ENCODE measurements around the gene SYT2.
"Not testable (repeated sequence)": the region's sequence is repeated elsewhere in the genome, so short reads cannot be mapped to it uniquely, and the experiment has no call there.

Gene SYT2

DNA sequence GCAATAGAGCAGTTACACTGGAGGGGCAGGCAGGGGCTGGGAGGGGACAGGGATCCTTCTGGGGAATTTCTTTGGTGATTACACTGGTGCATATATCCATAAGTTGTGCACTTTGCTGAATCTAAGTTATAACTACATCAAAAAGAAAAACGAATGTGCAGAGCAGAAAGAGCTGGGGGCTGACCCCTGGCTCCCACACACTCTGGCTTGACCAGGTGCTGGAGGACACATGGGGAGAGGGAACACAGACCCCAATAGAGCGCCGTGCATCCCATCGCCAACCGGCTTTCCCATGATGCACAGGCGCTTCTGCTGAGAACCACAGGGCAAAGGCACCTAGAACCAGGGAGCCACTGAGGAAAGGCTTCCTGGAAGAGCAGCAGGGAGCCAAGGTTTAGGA lies 80.2 kb downstream of the SYT2 start:
- H3K9me3 Mint-ChIP-seq (ENCODE audit: low read depth); H3K27ac Mint-ChIP-seq; H3K4me3 Mint-ChIP-seq; H3K36me3 Mint-ChIP-seq: not testable (repeated sequence)
- Mint-ChIP-seq H3K27me3 (peaks cover 18% of the 10 kb centered on the region), H3K4me1 (ENCODE audit: low read depth) (peaks cover 34% of the 10 kb centered on the region)

DNA sequence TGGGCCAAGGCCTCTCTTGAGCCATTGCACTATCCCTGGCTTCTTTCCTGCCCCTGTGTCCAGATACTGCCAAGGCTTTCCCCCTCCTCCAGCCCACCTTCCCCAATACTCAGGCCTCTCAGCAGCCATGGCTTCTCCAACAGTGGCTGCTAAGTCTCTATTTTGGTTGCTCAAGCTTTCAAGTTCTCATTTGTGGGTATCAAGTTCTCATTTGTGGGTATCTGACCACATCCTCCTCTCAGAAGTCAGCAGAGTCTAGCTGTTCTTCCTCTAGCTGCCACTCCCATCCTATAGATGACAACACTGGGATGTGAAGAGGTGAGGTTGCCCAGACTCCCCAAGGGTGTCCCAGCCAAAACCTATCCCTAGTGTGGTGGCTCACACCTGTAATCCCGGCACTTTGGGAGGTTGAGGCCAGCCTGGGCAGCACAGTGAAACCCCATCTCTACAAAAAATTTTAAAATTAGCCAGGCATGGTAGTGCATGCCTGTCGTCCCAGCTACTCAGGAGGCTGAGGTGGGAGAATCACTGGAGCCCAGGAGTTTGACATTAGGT lies 80.9 kb downstream of the SYT2 start:
- H3K9me3 Mint-ChIP-seq (ENCODE audit: low read depth); H3K36me3 Mint-ChIP-seq: not testable (repeated sequence)
- H3K4me3 Mint-ChIP-seq = peak overlapping the region; percentile 61
- peaks cover 34% of the 10 kb centered on the region for H3K4me1 Mint-ChIP-seq (ENCODE audit: low read depth)
- H3K27me3 Mint-ChIP-seq = peaks cover 15% of the 10 kb centered on the region
- peak overlapping the region; percentile 59 for H3K27ac Mint-ChIP-seq

DNA sequence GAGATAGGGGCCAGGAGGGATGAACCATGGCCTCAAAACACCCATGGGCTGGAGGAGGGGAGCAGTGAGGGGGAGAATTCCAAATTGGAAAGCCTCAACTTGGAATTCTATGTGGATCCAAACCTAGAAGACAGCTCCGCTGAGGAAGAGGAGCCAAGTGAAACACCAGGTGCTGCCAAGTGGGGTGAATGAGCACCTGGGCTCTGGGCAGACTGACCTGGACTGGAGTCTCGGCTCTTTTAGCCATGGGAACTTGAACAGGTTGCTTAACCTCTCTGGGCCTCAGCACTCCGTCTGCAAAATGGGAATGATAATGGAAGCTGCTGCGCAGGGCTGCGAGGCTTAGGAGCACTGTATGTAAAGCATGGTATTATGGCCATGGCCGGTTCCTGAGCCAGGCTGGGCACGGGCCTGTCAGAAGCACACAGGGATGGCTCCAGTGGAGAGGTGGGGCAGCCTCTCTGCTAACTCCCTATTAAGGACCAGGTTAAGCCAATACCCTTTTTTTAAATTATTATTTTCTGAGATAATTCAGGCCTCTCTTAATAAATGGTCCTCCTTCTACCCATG lies 81.5 kb downstream of the SYT2 start:
- Mint-ChIP-seq H3K9me3 (ENCODE audit: low read depth) (no peaks in the 10 kb centered on the region), H3K27ac (peak overlapping the region; percentile 59), H3K27me3 (peaks cover 13% of the 10 kb centered on the region), H3K4me3 (peak overlapping the region; percentile 61), H3K36me3 (no peaks in the 10 kb centered on the region), H3K4me1 (ENCODE audit: low read depth) (peaks cover 34% of the 10 kb centered on the region)

DNA sequence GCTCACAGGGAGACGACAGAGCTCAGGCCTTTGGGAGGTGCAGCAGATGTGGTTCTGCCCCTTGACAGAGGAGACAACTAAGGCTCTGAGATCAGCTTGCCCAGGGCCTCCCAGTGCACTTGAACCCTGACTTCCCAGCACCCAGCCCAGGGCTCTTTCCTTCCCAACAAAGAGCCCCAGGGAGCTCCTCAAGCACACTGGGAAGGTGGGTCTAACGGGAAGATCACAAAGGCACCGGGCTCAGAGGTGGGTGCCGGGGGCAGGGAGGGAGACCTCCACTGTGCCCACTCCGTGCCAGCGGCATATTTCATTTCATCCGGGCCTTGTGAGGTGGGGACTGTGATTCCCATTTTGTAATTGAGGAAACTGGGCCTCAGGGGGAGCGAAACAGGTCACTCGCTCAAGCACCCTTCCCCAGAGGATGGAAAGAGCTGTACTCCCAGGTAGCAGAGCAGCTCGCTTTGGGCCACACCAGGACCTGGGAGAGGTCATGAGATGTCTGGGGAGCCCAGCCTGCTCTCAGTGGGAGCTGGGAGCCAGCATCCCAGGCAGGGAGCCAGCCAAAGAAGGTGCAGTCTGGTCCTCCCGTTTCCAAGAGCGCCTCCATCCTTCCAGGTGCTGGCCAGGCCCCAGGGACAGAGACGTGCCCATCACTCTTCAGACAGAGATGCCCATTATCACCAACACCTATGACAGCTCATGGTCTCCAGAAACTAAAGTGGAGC lies 82.3 kb downstream of the SYT2 start:
- no peak overlapping the region for H3K27ac Mint-ChIP-seq
- no peak overlapping the region for H3K4me3 Mint-ChIP-seq
- no peaks in the 10 kb centered on the region for H3K36me3 Mint-ChIP-seq
- H3K4me1 Mint-ChIP-seq (ENCODE audit: low read depth) = peaks cover 34% of the 10 kb centered on the region
- peaks cover 11% of the 10 kb centered on the region for H3K27me3 Mint-ChIP-seq
- no peaks in the 10 kb centered on the region for H3K9me3 Mint-ChIP-seq (ENCODE audit: low read depth)

DNA sequence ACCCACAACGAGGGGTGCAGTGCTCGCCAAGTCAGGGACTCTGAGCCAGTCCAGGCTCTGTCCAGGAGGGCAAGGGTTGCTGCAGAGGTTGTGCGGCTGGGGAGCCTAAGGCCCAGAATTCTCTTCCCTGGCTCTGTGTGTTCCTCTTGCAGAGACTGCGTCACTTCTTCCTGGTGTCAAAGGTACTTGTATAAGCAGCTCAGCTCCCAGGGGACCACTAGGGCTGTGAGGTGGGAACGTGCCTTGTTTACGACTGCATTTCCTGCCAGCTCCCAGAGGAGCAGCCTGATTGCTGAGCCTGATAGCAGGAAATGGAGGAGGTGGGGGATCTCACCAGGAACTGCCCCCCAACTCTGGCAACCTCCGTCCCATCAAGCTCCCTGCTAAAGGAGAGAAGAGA lies 83.2 kb downstream of the SYT2 start:
- H3K4me1 Mint-ChIP-seq (ENCODE audit: low read depth) = peaks cover 34% of the 10 kb centered on the region
- not testable (repeated sequence) for H3K27ac Mint-ChIP-seq; H3K4me3 Mint-ChIP-seq; H3K27me3 Mint-ChIP-seq; H3K9me3 Mint-ChIP-seq (ENCODE audit: low read depth); H3K36me3 Mint-ChIP-seq

DNA sequence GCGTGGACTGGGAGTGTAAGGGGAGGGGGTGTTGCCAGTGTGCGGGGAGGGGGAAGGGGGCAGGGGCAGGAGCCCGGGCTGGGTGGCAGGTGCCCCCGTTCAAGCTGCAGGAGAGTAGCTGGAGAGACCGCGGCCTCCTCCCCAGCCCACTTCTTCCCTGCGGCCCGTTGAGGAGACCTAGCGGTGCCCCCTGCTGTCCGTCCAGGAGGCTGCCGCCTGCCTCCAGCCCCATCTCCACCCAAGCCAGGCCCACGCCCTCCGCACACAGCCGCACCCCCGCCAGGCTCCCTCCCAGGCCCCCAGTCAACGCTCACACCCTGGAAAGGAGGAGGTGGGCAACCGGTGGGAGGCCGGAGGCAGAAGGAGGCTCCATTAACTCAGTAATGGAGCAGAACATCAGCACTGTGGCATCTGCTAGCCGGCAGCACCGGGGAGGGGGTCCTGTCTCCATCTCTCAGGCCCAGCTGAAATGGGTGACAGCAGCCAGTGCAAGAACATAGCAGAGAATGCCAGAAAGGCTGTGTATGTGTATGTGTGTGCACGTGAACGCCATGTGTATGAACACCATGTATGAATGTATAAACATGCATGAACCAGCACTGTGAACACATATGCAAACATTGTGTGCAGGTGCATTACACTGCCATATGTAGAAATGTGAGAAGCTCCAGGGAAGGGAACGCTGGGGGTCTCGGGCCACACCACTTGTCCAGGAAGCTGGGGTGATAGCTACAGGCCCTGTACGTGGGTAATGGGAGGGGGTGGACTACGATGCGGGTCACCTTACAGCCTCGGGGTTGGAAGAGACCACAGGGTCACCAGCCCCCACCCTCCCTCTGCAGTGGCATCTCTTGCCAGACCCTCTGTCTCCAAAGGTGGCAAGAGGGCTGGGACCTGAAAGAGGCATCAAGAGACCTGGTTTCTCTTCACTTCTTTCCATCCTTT lies 84.6 kb downstream of the SYT2 start:
- peaks cover 9% of the 10 kb centered on the region for H3K27me3 Mint-ChIP-seq
- H3K4me1 Mint-ChIP-seq (ENCODE audit: low read depth) = peaks cover 31% of the 10 kb centered on the region
- no peak overlapping the region for H3K27ac Mint-ChIP-seq
- no peaks in the 10 kb centered on the region for H3K36me3 Mint-ChIP-seq
- no peaks in the 10 kb centered on the region for H3K9me3 Mint-ChIP-seq (ENCODE audit: low read depth)
- no peak overlapping the region for H3K4me3 Mint-ChIP-seq

DNA sequence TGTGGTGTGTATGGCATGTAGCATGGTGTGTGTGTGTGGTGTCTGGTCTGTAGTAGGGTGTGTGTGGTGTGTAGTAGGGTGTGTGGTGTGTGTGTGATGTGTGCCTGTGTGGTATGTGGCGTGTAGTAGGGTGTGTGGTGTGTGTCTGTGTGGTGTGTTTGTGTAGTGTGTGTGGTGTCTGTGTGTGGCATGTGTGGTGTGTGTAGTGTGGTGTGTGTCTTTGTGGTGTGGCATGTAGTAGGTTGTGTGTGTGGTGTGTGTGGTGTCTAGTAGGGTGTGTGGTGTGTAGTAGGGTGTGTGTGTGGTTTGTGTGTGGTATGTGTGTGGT lies 85.5 kb downstream of the SYT2 start:
- H3K9me3 Mint-ChIP-seq (ENCODE audit: low read depth) = no peaks in the 10 kb centered on the region
- peaks cover 7% of the 10 kb centered on the region for H3K27me3 Mint-ChIP-seq
- H3K4me1 Mint-ChIP-seq (ENCODE audit: low read depth) = peaks cover 25% of the 10 kb centered on the region
- no peak overlapping the region for H3K27ac Mint-ChIP-seq
- no peaks in the 10 kb centered on the region for H3K36me3 Mint-ChIP-seq
- H3K4me3 Mint-ChIP-seq = no peak overlapping the region

DNA sequence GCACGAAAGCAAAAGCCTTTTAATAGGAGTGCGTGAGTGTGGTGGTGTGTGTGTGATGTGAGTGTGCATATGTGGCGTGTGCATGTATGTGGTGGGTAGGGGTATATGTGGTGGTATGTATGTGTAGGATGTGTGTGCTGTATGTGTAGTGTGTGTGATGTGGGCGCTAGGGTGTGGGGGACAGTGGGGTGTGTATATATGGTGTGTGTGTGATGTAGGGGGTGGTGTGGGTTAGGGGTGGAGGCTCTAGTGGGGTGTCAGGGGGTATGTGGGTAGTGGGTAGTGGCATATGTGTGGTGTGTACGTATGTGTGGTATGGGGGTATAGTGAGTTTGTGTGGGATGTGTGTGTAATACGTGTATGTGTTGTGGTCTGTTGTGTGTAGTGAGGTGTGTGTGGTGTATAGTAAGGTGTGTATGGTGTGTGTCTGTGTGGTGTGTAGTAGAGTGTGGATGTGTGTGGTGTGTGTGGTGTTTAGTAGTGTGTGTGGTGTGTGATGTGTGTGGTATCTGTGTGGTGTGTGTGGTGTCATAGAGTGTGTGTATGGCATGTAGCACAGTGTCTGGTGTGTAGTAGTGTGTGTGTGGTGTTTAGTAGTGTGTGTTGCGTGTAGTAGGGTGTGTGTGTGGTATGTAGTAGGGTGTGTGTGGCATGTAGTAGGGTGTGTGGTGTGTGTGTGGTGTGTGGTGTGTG lies 86.0 kb downstream of the SYT2 start:
- H3K4me1 Mint-ChIP-seq (ENCODE audit: low read depth) = peaks cover 21% of the 10 kb centered on the region
- H3K4me3 Mint-ChIP-seq = no peak overlapping the region
- no peaks in the 10 kb centered on the region for H3K9me3 Mint-ChIP-seq (ENCODE audit: low read depth)
- H3K36me3 Mint-ChIP-seq = no peaks in the 10 kb centered on the region
- peaks cover 10% of the 10 kb centered on the region for H3K27me3 Mint-ChIP-seq
- no peak overlapping the region for H3K27ac Mint-ChIP-seq

DNA sequence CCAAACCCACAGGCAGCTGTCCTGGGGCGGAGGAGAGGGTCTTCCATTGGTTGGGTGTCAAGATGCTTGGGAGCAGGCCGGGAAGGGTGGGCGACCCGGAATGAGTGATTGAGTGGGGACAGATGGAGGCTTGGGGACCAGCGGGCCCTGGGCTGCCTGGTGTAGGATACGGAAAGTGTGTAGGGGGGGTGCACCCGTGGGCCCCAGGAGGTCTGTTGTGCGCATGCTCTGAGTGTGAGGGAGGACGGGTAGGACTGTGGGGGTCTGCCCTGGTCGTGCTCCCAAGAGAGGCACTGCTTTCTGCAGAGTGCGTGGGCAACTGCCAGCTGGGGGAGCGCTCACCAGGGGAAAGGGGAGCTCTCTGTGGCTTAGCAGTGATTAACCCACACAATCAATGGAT lies 86.8 kb downstream of the SYT2 start:
- not testable (repeated sequence) for H3K27me3 Mint-ChIP-seq; H3K9me3 Mint-ChIP-seq (ENCODE audit: low read depth); H3K36me3 Mint-ChIP-seq; H3K27ac Mint-ChIP-seq; H3K4me3 Mint-ChIP-seq
- peaks cover 14% of the 10 kb centered on the region for H3K4me1 Mint-ChIP-seq (ENCODE audit: low read depth)

DNA sequence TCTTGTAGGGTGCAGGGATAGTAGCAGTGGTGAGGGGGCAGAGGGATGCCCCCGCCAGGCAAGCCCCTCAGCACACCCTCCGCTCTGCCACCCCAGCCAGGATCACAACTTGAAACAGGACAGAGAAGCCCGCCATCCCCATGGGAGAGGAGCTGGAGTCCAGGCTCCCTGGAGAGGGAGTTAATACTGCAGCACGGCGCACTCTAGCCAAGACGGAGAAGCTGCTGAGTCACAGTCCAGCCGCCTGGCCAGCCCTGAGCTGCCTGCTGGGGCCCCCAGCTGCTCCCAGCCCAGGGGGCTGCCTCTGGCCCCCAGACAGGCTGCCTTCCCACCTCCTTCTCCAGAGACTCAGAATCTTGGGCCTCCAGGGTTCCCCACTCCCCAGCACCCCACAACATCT lies 87.2 kb downstream of the SYT2 start:
- Mint-ChIP-seq H3K4me3 (no peak overlapping the region), H3K27me3 (peaks cover 10% of the 10 kb centered on the region), H3K4me1 (ENCODE audit: low read depth) (peaks cover 10% of the 10 kb centered on the region), H3K27ac (no peak overlapping the region), H3K9me3 (ENCODE audit: low read depth) (no peaks in the 10 kb centered on the region), H3K36me3 (no peaks in the 10 kb centered on the region)

DNA sequence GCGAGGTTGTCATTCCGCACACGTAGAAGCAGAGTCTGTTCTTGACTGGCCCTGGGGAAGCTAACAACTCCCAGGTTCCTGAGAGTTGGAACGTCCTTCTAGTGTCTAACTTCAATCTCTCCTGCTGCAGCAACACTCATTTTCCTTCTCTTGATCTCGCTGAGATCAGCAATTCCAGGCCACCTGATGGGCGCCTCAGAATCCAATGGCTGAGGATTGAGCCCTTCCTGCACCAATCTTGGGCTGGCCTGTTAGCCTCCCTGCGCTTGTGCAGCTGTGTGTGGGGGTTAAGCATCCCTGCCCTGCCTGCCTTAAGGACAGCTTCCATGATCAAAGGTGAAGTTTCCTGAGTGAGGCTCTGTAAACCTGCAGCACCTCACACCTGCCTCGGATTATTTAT lies 87.9 kb downstream of the SYT2 start:
- peaks cover 8% of the 10 kb centered on the region for H3K27me3 Mint-ChIP-seq
- no peak overlapping the region for H3K27ac Mint-ChIP-seq
- no peak overlapping the region for H3K4me3 Mint-ChIP-seq
- no peaks in the 10 kb centered on the region for H3K36me3 Mint-ChIP-seq
- H3K4me1 Mint-ChIP-seq (ENCODE audit: low read depth) = peaks cover 3% of the 10 kb centered on the region
- H3K9me3 Mint-ChIP-seq (ENCODE audit: low read depth) = no peaks in the 10 kb centered on the region

DNA sequence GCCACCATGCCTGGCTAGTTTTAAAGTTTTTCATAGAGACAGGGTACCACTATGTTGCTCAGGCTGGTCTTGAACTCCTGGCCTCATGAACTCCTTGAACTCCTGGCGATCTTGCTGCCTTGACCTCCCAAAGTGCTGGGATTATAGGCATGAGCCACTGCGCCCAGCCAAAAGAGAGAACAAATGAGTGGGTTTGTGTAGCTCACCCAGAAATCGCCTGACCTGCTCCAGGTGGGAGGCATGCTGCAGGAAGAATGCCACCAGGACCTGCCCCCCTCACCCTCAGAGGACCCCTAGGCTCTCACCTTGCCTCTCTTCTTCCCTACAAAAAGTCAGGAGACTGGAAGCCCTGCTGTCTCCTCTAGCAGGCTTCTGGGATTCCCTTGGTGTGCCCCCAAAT lies 88.8 kb downstream of the SYT2 start:
- Mint-ChIP-seq H3K4me3 (no peak overlapping the region), H3K27ac (no peak overlapping the region), H3K4me1 (ENCODE audit: low read depth) (peaks cover 7% of the 10 kb centered on the region), H3K27me3 (peaks cover 14% of the 10 kb centered on the region), H3K9me3 (ENCODE audit: low read depth) (no peaks in the 10 kb centered on the region), H3K36me3 (no peaks in the 10 kb centered on the region)

DNA sequence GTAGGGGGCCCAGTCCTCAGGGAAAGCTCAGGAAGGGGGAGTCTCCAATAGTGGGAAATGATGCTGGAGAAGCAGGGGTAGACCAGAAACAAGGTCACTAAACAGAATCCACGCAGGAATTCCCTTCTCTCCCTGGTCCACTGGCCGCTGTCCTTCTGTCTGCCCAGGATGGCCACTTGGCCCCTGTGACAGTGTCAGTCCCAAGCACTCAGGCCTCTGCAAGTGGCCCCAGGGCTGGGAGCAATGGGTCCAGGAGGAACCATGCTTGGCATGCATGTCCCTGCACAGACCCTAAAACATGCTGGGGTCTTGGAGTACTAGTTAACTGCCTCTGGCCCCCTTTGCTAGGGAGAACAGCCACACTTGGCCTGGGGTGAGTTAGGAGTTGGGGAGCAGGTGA lies 90.2 kb downstream of the SYT2 start:
- H3K27ac Mint-ChIP-seq; H3K9me3 Mint-ChIP-seq (ENCODE audit: low read depth); H3K36me3 Mint-ChIP-seq; H3K4me3 Mint-ChIP-seq: not testable (repeated sequence)
- H3K27me3 Mint-ChIP-seq = peaks cover 14% of the 10 kb centered on the region
- peaks cover 16% of the 10 kb centered on the region for H3K4me1 Mint-ChIP-seq (ENCODE audit: low read depth)

DNA sequence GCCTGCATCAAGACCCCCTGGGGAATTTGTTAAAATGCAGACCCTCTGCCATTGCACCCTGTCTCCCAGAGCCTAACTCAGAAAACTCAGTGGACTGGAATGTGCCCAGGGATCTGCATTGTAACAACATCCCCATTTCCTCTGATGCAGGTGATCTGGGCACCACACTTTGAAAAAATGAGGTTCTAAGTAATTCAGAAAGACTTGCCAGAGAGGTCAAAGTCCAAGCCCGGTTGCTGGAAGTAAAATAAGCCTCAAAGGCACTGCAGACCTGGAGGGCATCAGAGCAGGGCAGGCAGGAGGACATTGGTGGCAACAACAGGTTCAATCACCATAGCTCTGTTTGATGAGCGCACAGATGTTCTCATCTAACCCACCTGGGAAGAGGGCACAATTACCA lies 90.7 kb downstream of the SYT2 start:
- Mint-ChIP-seq H3K36me3 (no peaks in the 10 kb centered on the region), H3K27me3 (peaks cover 14% of the 10 kb centered on the region), H3K27ac (no peak overlapping the region)

DNA sequence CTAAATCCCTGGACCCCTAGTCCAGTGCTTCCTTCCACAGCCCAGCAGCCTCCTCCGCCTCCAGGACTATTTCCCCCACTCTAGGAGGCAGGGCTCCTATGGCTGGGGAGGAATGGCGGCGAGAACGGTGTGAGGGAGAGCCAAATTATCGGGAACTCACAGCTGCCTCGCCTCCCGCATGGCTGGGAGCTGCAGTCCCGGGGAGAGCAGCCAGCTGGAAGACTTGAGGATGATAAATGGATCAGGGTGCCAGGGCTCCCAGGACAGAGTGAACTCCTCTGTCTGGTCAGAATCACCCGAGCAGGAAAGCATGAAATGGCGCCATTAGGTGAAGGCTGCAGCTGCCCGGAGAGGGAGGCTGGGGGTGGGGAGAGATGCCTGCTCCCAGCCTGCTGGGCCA lies 91.2 kb downstream of the SYT2 start:
- Mint-ChIP-seq H3K4me1 (ENCODE audit: low read depth) (peaks cover 16% of the 10 kb centered on the region), H3K27me3 (peaks cover 14% of the 10 kb centered on the region)
- H3K27ac Mint-ChIP-seq; H3K36me3 Mint-ChIP-seq; H3K4me3 Mint-ChIP-seq; H3K9me3 Mint-ChIP-seq (ENCODE audit: low read depth): not testable (repeated sequence)

More for the DNA sequence above, 90.7 kb downstream of the SYT2 start:
- H3K9me3 Mint-ChIP-seq (ENCODE audit: low read depth) = no peaks in the 10 kb centered on the region
- H3K4me3 Mint-ChIP-seq = no peak overlapping the region
- peaks cover 16% of the 10 kb centered on the region for H3K4me1 Mint-ChIP-seq (ENCODE audit: low read depth)

All from activated naive CD8-positive, alpha-beta T cell (primary cell).